GM18505 (cell line): ENCODE results near the gene GCGR.

Experiments
- ATAC-seq: cut with Tn5 transposase; IDR thresholded peaks from one replicate; pipeline ENCODE4 v1.9.1; 2021; ENCODE audit not compliant: unreplicated experiment
- POLR2A ChIP-seq: IDR thresholded peaks from 4 replicates; pipeline ENCODE4 v1.6.1; 2011; ENCODE audit warnings: borderline replicate concordance; ENCODE audit not compliant: insufficient read depth, insufficient read length; ENCODE audit errors: extremely low read depth

Gene GCGR

GRCh38 chr17:81842725-81843504, 39.0 kb downstream of the GCGR start:
- no peak for TF ChIP-seq POLR2A
- no peak for ATAC-seq

GRCh38 chr17:81843713-81844326, 39.9 kb downstream of the GCGR start:
- ATAC-seq: no peak
- TF ChIP-seq POLR2A: no peak

GRCh38 chr17:81844327-81844851, 40.4 kb downstream of the GCGR start:
- TF ChIP-seq POLR2A: no peak
- ATAC-seq: no peak

- ATAC-seq: no peak
- TF ChIP-seq POLR2A: no peak
Observed at GRCh38 chr17:81844887-81845286, 40.9 kb downstream of the GCGR start.

GRCh38 chr17:81845361-81845760, 41.4 kb downstream of the GCGR start:
- ATAC-seq: no peak
- no peak for TF ChIP-seq POLR2A

GRCh38 chr17:81845881-81846742, 42.2 kb downstream of the GCGR start:
- no peak for TF ChIP-seq POLR2A
- no peak for ATAC-seq

GRCh38 chr17:81846743-81847689, 43.1 kb downstream of the GCGR start:
- no peak for TF ChIP-seq POLR2A
- no peak for ATAC-seq

GRCh38 chr17:81849457-81849856, 45.5 kb downstream of the GCGR start:
- ATAC-seq: no peak

GRCh38 chr17:81851423-81851822, 47.5 kb downstream of the GCGR start:
- no peak for ATAC-seq
- no peak for TF ChIP-seq POLR2A

More at GRCh38 chr17:81849457-81849856, 45.5 kb downstream of the GCGR start:
- no peak for TF ChIP-seq POLR2A

- TF ChIP-seq POLR2A: no peak
- no peak for ATAC-seq
Observed at GRCh38 chr17:81852237-81852636, 48.3 kb downstream of the GCGR start.

- no peak for ATAC-seq
- no peak for TF ChIP-seq POLR2A
Observed at GRCh38 chr17:81854974-81855774, 51.2 kb downstream of the GCGR start.
